Fibroblast of skin of right quadriceps (primary cell): Measurements from ENCODE around the gene RPTOR.
"Not testable (repeated sequence)": the region's sequence is repeated elsewhere in the genome, so short reads cannot be mapped to it uniquely, and the experiment has no call there.

Experiments used
- DNase-seq: peaks from one replicate; pipeline ENCODE4 v3.0.0-alpha.2; 2013

RPTOR gene

DNA sequence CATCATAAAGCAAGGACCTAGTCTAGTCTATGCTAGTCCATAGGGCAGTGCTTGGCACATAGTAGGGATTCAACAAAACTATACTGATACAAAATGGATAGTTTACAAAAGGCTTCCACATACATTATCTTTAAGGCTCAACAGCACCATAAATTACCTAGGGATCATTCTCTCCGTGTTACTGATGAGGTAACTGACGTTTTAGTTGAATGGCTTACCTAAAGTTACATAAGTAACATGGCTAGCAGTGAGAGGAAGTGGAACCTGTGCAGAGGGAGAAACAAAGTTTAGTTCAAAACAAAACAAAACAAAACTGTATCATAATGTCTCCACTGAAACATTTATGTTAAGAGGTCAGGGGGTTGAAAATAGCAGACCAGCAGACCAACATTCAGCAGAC is 7.9 kb downstream of the RPTOR start:
- no peak for DNase-seq

- no peak for DNase-seq
Observed at GRCh38 chr17:80555266-80555665, 10.6 kb downstream of the RPTOR start.

DNA sequence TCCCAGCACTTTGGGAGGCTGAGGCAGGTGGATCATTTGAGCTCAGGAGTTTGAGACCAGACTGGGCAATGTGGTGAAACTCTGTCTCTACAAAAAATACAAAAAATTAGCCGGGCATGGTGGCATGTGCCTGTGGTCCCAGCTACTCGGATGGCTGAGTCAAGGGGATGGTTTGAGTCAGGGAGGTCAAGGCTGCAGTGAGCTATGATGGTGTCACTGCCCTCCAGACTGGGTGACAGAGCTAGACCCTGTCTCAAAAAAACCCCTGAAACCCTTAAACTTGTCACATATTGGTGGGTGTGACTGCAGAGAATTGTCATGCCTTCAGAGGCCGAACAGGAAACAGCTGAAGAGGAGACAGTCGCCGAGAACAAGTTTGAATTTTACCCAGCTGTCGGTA is 13.4 kb downstream of the RPTOR start:
- no peak for DNase-seq

- peak; percentile 15 for DNase-seq
Observed at GRCh38 chr17:80559825-80560251, 15.2 kb downstream of the RPTOR start.

DNA sequence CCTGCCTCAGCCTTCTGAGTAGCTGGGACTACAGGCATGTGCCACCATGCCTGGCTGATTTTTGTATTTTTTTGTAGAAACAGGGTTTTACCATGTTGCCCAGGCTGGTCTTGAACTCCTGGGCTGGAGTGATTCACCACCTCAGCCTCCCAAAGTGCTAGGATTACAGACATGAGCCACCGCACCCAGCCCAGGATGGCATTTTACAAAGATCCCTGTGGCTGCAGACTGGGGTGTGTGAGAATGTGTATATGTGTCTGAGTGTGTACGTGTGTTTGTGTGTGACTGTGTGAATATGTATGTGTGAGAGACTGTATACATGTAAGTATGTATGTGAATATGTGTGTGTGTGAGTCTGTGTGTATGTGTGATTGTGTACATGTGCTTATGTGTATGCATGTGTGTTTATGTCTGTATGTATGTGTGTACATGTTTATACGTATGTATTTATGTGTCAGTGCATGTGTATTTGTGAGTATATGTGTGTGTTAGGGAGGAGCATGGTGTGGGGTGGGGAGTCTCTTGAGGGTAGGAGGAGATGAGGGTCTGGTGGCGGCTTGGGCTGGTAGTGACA is 17.0 kb downstream of the RPTOR start:
- no peak for DNase-seq

DNA sequence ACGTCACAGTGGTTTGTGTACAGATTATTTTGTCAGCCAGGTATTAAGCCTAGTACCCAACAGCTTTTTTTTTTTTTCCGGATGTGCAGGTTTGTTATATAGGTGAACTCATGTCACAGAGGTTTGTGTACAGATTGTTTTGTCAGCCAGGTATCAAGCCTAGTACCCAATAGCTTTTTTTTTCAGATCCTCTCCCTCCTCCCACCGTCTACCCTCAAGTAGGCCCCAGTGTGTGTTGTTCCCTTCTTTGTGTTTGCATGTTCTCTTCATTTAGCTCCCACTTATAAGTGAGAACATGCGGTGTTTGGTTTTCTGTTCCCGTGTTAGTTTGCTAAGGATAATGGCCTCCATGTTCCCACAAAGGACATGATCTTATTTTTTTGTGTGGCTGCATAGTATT is 19.9 kb downstream of the RPTOR start:
- no peak for DNase-seq

GRCh38 chr17:80565343-80566053 is 20.9 kb downstream of the RPTOR start:
- no peak for DNase-seq

DNA sequence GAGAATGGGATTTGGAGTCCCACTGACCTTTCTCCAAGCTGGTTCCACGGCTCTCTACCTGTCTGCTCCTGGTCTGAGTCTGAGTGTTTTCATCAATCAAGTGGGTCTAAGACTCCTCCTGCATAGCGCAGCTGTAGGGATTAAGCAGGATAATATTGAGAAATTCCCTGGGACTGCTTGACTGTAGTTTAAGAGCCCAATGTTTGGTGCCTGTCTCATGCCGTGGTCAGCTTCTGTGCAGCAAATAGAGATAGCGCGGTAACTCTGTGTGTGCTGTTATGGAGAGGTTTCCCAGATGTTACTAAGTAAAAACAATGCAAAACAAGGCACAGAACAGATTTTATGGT is 21.4 kb downstream of the RPTOR start:
- no peak for DNase-seq

DNA sequence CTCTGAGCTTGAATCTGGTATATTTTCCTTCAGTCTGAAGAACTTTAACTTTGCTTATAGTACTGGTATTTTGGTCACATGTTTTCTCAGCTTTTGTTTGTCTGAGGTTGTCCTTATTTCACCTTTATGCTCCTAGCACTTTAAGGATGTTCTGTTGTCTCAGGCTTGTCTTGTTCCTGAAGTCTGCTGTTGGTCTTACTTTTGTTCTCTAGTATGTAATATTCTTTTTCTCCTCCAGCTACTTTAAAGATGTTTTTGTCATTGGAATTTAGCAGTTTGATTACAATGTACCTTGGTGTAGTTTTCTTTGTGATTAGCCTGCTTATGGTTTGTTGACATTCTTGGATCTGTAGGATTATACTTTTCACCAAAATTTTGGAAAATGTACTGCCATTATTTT is 23.6 kb downstream of the RPTOR start:
- DNase-seq, result no peak

GRCh38 chr17:80569924-80570323 is 25.3 kb downstream of the RPTOR start:
- DNase-seq, result no peak

GRCh38 chr17:80573701-80574100 is 29.1 kb downstream of the RPTOR start:
- no peak for DNase-seq

- no peak for DNase-seq
Observed at GRCh38 chr17:80574496-80574895, 29.9 kb downstream of the RPTOR start.

DNA sequence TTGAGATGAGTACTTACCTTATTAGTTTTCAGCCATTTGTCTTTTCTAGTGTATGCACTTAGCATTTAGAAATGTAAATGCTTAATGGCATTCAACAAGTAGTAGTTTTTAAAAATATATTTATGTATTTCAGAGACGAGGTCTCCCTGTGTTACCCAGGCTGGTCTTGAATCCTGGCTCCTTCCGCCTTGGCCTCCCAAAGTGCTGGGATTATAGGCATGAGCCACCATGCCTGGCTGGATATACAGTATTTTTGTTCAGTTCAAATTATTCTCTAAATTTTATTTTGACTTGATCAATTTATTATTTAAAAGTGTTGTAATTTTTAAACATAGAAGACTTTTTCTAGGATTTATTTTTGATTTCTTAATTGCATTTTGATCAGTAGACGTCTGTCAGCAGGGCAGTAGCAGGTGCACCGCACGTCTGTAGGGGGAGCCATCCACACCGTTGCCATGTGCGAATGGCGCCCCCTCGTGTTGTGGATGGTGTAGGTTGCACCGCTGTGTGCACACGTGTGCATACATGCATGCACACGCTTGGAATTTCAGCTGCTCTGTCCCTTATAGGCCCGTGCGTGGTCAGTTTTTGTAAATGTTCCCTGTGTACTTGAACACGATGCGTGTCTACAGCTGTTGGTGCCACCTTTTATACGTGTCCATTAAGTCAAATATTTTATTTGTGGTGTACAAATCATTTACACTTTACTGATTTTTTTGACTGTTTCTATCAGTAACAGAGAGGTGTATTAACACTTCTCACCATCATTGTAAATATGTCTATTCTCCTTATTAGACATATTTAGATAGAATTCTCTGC is 30.6 kb downstream of the RPTOR start:
- DNase-seq, result peak; percentile 78

DNA sequence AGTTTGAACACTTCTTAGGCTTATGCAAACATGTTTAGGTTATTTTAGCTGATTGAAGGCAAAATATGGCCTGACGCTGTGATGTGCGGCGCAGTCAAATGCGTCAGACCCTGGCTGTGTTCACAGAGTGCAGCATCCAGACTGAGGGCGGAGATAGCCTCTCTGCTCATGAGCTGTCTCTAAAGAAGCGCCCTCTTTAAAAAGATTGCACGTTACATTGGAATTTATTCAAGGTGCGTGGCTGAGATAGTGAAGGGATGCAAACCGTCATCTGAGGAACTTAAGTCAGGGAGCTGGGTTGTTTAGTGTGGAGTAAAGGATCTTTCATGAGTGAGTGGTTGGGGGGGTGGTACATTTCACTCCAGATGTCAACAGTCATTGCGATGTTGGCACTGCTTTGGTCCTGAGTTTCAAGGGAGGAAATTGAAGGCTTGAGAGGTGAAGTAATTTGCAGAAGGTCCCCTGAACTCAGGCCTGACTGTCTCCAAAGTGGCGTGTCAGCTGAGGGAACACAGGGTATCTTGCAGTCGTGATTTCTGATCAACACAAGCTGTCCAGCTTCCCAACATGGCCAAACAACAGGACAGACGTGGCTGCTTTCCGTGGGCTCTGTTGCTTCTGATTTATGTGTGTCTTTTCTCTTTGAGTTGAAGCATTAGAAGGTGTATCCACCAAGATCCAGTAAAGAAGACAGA is 33.4 kb downstream of the RPTOR start:
- DNase-seq, result no peak

- DNase-seq, result not testable (repeated sequence)
Observed at GRCh38 chr17:80578668-80579388, 34.2 kb downstream of the RPTOR start.

GRCh38 chr17:80582165-80582564 is 37.5 kb downstream of the RPTOR start:
- DNase-seq, result no peak

GRCh38 chr17:80584176-80584905 is 39.7 kb downstream of the RPTOR start:
- DNase-seq, result no peak

DNA sequence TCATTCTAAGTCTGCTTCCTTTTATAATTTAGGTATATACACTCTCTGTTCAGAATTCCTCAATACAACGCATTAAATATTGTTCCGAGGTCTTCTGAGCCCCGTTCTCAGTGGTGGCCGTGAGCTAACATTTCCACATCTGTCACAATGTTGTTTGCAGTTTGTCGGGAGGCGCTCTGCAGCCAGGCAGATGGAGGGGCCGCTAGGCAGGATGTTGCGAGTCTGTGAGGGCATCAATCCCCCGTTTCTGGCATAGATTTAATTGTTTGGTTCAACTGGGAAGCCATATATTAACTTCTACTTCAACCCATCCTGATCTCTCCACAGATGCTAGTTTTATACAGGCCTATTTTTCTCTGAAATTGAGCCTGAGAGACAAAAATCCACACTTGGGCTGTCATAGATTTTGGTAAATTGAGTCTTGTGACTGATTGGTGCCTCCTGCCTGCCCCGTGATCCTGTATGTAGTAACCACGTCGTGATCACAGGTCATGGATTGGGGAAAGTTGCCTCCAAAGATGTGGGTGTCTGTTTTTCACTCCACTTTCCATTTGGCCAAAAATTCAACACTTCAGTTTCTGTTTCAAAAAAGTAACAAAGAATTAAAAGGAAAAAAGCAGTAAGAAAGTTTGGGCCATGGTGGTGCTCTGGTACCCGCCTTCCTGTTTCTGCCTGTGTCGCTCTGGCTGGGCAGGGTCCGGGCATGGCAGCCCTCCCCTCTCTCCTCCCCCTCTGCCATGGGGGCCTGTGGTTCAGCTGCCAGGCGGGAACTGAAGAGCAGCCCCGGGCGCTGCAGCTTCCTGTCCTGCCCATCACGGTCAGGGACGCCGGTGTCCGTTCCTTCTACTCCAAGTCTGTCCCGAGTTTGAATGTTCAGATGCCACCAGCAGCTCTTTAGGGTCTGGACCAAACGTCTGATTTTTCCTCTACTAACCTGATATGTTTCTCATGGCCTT is 41.5 kb downstream of the RPTOR start:
- no peak for DNase-seq

DNA sequence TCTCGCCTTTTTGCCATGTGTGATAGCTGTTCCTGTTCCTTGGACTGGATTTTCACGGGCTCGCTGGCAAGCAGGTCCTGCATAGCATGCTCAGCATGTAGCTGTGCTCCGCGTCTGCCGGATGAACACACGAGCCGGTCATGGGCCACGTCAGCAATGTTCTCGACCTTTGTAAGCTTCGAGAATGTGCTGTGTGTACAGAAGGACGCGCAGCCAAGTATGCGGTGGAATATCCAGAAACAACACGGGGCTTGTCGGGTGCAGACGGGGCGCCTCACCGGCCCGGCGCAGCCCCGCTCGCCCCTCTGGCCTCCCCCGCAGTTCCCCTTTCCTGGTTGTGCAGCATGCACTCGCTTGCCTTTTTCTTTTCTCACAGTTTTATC is 42.2 kb downstream of the RPTOR start:
- no peak for DNase-seq

GRCh38 chr17:80588702-80589383 is 44.2 kb downstream of the RPTOR start:
- no peak for DNase-seq
